Measurements from ENCODE around the gene IFNG-AS1.

The IFNG-AS1 gene

DNA sequence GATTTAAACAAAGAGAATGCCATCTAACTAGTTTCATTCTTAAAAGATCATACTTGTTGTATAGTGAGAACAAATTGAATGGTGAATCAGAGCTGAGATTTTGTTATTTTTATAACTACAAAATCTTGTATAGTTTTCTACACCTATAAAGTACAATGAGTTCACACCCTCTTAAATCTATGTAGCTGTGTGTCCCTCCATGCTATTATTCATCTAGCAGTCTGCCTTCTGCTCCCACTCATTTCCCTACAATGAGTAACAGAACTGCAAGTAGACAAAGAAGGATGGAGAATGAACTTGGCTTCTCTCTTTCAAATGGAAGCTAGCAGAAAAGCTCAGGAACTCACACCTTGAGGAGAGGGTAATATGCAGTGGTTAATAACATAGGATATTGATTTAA is 7.1 kb downstream of the IFNG-AS1 start:
- DNase-seq = no peak

DNA sequence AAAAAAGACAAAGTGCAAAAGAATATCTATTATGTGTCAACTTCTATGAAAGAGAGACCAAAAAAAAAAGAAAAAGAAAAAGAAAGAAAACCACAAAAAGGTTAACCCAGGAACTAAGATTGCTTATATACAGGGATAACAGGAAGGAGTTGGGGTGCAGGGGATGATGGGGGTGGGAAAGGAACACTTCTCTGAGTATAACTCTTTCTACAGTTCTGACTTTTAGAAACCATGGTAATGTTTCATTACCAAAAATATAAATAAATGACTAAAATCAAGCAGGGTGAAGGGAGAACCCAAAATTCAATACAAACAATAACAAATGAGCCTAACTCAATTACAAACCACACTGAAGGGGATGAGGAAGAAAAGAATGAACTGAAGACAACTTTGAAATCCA is 9.1 kb downstream of the IFNG-AS1 start:
- DNase-seq = no peak

DNA sequence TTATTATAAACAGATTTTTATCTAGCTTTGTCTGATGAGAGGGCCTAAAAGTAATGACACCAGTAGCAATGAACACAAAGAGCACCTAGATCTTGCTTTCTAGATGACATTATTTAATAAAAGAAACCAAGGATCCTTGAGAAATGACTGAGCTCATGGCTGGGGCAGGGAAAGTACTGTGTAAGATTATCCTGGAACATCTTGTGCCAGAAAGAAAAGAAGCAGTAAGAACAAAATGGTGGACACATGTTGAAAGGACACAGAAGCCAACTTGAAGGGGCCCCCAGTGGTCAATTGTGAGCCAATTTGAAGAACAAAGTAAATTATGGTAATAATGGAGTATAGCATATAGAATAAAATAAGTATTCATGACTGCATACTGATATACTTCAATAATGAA is 10.0 kb downstream of the IFNG-AS1 start:
- DNase-seq = no peak

GRCh38 chr12:68001486-68002466 is 12.5 kb downstream of the IFNG-AS1 start:
- peak; percentile 12 for DNase-seq

DNA sequence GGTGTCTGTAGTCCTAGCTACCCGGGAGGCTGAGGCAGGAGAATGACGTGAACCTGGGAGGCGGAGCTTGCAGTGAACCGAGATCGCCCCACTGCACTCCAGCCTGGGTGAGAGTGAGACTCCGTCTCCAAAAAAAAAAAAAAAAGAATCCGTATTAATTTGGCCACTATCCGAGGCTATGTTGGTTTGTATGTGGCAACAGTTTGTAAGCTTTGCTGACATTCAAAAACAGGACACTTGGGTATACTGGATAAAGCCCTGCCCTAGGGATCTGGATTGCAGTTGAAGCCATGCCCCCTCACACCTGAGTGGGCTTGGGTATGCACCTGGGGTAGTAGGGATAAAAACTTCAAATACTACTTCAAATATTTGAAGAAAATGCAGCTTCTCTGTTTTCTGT is 14.5 kb downstream of the IFNG-AS1 start:
- DNase-seq = no peak

DNA sequence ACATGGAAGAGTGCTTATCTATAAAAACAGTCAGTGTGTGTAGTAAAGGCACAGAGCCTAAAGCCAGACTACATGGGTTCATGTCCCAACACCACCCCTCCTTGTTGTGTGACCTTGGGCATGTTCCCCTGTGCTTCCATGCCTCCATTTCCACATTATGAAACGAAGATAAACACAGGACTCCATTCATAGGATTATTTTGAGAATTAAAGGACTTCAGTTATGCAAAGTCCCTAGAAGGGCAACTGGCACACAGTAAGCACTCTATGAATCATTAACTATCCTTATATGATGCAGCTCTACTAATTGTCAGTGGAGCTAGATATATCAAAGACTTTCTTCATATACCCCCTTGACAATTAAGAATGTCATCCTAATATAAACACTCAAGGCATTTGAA is 17.8 kb downstream of the IFNG-AS1 start:
- no peak for DNase-seq

DNA sequence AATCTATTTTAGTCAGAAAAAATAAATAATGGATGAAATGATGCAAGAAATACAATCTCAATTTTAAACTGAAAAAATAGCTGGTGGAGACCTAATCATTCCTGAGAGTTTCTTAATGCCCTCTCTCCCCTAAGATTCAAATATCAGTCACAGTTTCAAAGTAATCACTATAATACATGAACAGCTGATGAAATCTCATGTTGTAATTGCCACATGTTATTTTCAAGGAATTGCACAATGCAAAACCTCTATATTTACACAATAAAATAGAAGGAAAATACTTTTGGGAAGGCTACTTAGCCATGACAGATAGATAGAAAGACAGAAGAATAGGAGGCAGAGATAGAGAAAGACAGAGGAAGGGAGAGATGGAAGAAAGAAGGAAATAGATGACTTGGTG is 18.2 kb downstream of the IFNG-AS1 start:
- no peak for DNase-seq

DNA sequence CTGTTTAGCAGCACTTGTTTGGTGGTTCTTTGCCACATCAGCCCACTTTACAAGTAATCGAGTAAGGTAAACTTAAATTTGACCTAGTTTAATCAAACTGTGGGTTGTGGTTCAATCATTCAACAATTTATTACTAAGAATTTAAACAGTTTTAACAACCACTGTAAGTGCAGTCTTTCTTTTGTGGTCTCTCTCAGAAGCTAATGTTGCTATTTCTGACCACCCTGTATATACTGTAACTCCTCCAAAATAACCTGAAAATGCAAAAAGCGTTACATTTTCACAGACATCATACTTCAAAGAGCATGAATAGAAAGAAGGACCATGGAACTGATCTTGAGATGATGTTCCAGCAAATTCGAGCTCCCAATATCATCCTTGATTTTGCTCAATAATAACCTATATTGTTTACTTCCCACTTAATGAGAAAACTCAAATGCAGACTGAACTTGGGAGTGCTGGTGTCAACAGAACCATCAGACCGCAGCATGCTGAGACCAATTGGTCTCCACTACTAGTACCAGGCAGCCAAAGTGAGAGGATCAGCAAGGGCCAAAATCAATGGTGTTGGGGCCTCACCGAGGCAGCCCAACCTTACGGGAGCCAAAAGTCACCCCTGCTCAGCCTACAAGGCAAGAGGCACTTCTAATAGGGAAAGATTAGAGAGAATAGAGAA is 22.1 kb downstream of the IFNG-AS1 start:
- DNase-seq = no peak

DNA sequence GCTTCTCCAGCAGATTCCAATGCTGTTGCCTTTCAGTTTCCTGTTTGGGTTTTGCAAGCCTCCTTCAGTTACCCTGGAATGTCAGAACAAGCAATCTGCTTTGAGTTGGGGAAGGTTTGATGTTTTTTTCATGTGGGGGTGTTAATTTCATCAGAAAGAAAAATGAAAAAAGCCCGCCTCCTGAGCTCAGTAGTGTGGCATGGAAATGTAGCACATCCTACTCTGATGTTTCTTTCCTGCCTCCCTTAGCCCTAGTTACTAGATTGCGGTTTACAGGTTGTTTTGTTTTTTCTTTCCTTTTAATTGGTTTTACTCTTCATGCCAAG is 22.6 kb downstream of the IFNG-AS1 start:
- DNase-seq = no peak

GRCh38 chr12:68012712-68013111 is 23.5 kb downstream of the IFNG-AS1 start:
- no peak for DNase-seq

GRCh38 chr12:68013181-68013580 is 23.9 kb downstream of the IFNG-AS1 start:
- DNase-seq = no peak

DNA sequence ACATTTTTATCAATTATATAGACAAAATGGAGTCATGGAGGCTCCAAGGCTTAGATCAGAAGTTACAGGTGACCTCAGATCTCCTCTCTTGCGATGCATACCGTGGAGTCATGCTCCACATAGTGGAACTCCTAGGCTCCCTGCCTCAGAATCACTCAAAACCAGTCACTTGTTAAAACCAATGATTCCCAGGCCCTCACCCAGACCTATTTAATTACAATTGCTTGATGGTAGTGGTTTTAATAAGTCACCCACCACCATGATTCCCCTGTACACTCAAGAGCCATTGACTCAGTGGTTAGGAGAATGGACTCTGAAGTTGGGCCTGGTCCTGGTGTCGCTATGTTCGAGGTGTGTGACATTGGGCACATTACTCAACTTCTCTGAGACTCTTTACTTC is 26.9 kb downstream of the IFNG-AS1 start:
- DNase-seq = no peak

DNA sequence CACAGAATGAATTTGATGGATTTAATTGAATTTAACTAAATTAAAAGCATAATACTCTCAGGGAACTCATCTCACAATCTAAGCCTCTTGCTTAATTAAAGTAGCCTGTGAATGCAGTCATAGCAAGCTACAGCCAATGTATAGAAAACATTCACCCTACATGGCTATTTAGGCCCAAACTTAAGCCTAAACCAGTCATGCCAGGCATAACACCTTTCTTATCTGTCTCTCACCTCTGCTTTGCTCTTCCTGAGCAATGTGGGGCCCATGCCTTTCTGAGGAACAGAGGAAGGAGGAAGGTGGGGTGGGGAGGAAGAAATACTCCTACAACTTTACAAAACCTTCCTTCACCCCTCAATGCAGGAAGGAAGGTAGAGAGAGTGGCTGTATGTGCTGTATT is 29.1 kb downstream of the IFNG-AS1 start:
- no peak for DNase-seq

GRCh38 chr12:68020049-68020448 is 30.8 kb downstream of the IFNG-AS1 start:
- no peak for DNase-seq

- DNase-seq = no peak
Observed at GRCh38 chr12:68020699-68021098, 31.5 kb downstream of the IFNG-AS1 start.

DNA sequence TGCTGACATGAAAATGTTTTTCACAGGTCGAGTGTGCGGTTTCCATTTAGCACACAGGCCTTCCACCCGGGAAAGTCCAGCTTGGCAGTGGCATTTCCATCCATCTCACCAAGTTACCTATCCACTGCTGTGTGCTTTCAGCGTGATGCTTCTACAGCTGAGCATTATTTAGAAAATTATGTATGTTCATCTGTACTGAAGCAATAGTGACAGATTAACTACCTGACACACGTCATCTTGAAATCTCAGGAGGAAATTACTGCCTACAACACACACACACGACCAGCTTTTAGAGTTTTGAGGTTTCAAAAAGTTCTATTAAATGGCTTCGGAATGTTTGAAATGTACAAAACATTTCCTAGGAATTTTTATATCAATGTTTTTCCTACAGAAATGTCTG is 39.4 kb downstream of the IFNG-AS1 start:
- DNase-seq = no peak

GRCh38 chr12:68030248-68030647 is 41.0 kb downstream of the IFNG-AS1 start:
- DNase-seq = no peak

- DNase-seq = no peak
Observed at GRCh38 chr12:68031174-68031573, 41.9 kb downstream of the IFNG-AS1 start.

- no peak for DNase-seq
Observed at GRCh38 chr12:68031881-68032739, 42.9 kb downstream of the IFNG-AS1 start.

DNA sequence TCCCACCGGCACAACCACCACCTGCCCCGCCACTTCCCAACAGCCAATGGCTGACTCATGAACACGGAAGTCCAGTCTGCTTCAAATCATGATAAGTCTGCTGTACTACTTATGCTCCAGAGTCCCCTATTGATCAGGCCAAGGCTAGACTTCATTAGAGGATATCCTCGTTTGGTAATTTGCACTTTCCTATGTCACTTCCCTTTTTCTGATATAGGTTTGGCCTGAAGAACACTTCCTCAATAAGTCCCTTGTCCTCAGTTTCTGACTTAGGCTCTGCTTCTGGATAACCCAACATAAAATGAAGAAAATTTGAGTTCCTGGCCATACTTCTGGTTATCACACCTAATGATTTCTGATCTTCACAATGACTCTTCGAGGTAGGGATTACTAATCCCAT is 45.3 kb downstream of the IFNG-AS1 start:
- no peak for DNase-seq

- no peak for DNase-seq
Observed at GRCh38 chr12:68036642-68037041, 47.4 kb downstream of the IFNG-AS1 start.

GRCh38 chr12:68037616-68038255 is 48.5 kb downstream of the IFNG-AS1 start:
- no peak for DNase-seq

- no peak for DNase-seq
Observed at GRCh38 chr12:68038650-68039049, 49.4 kb downstream of the IFNG-AS1 start.
